WTC11 (cell line): ENCODE measurements around the gene CNGA2. TPM values are rescaled to one million over a fixed set of nuclear protein-coding genes. Genes with fewer than 3 reads are reported as not detected.

Experiments
- ATAC-seq: fragments of 200-7000 bp; cut with Tn5 transposase; 2 replicates; pipeline ENCODE4 v1.10.0; 2021; ENCODE audit warnings: mild to moderate bottlenecking, moderate library complexity
- CTCF ChIA-PET: fragments of 300-600 bp; sonication (Branson Sonifier 250); formaldehyde crosslinking; loops from one replicate; lab custom pipeline; 2021; ENCODE audit warnings: antibody characterized with exemption; lab: Charles Lee
- POLR2A ChIA-PET: fragments of 350-600 bp; sonication (Branson Sonifier 250); formaldehyde crosslinking; loops from one replicate; lab custom pipeline; 2021; ENCODE audit warnings: antibody characterized with exemption; lab: Charles Lee
- DNase-seq: peaks from one replicate; pipeline ENCODE4 v3.0.0; 2021; ENCODE audit warnings: low spot score
- H3K27ac Mint-ChIP-seq: 2 replicates; pipeline ENCODE4 v1.8.0; 2021; ENCODE audit warnings: mixed read lengths
- H3K27me3 Mint-ChIP-seq: 2 replicates; pipeline ENCODE4 v1.8.0; 2021; ENCODE audit warnings: low read depth, mild to moderate bottlenecking, moderate library complexity, mixed read lengths
- H3K36me3 Mint-ChIP-seq: 2 replicates; pipeline ENCODE4 v1.8.0; 2021; ENCODE audit warnings: mixed read lengths
- H3K4me1 Mint-ChIP-seq: 2 replicates; pipeline ENCODE4 v1.8.0; 2022; ENCODE audit warnings: mixed read lengths
- H3K4me3 Mint-ChIP-seq: 2 replicates; pipeline ENCODE4 v1.8.0; 2021; ENCODE audit warnings: mild to moderate bottlenecking, moderate library complexity, mixed read lengths
- H3K9me3 Mint-ChIP-seq: 2 replicates; pipeline ENCODE4 v1.8.0; 2021; ENCODE audit warnings: mixed read lengths
- CTCF ChIP-seq: fragments of 200-600 bp; IDR thresholded peaks from 2 replicates; pipeline ENCODE4 v1.8.0; 2022; ENCODE audit warnings: antibody characterized with exemption
- E2F5 ChIP-seq: sonication (generic); formaldehyde crosslinking; IDR thresholded peaks from 2 replicates; pipeline ENCODE4 v1.8.1; 2022; ENCODE audit warnings: mild to moderate bottlenecking, moderate library complexity, missing genetic modification reagents
- ETV6 ChIP-seq: sonication (generic); formaldehyde crosslinking; IDR thresholded peaks from 2 replicates; pipeline ENCODE4 v1.8.1; 2022; ENCODE audit warnings: mild to moderate bottlenecking, missing genetic modification reagents
- FOXJ3 ChIP-seq: sonication (generic); formaldehyde crosslinking; IDR thresholded peaks from 2 replicates; pipeline ENCODE4 v1.9.0; 2021; ENCODE audit warnings: missing genetic modification reagents, mild to moderate bottlenecking, borderline replicate concordance
- FOXP4 ChIP-seq: sonication (generic); formaldehyde crosslinking; IDR thresholded peaks from 2 replicates; pipeline ENCODE4 v1.8.0; 2022; ENCODE audit warnings: mild to moderate bottlenecking, missing genetic modification reagents
- GABPB1 ChIP-seq: sonication (generic); formaldehyde crosslinking; IDR thresholded peaks from 2 replicates; pipeline ENCODE4 v1.8.1; 2023; ENCODE audit warnings: mild to moderate bottlenecking, missing genetic modification reagents
- MXD4 ChIP-seq: fragments of 250-450 bp; sonication (Bioruptor Pico); IDR thresholded peaks from 2 replicates; pipeline ENCODE4 v1.8.0; 2021; ENCODE audit warnings: mild to moderate bottlenecking, moderate library complexity, borderline replicate concordance
- SOX15 ChIP-seq: fragments of 250-450 bp; sonication (Bioruptor Pico); IDR thresholded peaks from 2 replicates; pipeline ENCODE4 v1.9.0; 2021; ENCODE audit warnings: mild to moderate bottlenecking
- TP53 ChIP-seq: sonication (generic); formaldehyde crosslinking; IDR thresholded peaks from 2 replicates; pipeline ENCODE4 v1.8.1; 2023; ENCODE audit warnings: mild to moderate bottlenecking, missing genetic modification reagents
- USF1 ChIP-seq: sonication (generic); formaldehyde crosslinking; IDR thresholded peaks from 2 replicates; pipeline ENCODE4 v1.8.0; 2022; ENCODE audit warnings: mild to moderate bottlenecking, missing genetic modification reagents
- ZBTB43 ChIP-seq: sonication (generic); formaldehyde crosslinking; IDR thresholded peaks from 2 replicates; pipeline ENCODE4 v1.8.1; 2023; ENCODE audit warnings: mild to moderate bottlenecking, missing genetic modification reagents
- ZNF121 ChIP-seq: sonication (generic); formaldehyde crosslinking; IDR thresholded peaks from 2 replicates; pipeline ENCODE4 v1.8.0; 2023; ENCODE audit warnings: missing genetic modification reagents
- ZNF232 ChIP-seq: sonication (generic); formaldehyde crosslinking; IDR thresholded peaks from 2 replicates; pipeline ENCODE4 v1.8.0; 2022; ENCODE audit warnings: mild to moderate bottlenecking, missing genetic modification reagents
- ZNF423 ChIP-seq: fragments of 250-450 bp; sonication (Bioruptor Pico); IDR thresholded peaks from 2 replicates; pipeline ENCODE4 v2.1.2; 2022; ENCODE audit warnings: mild to moderate bottlenecking, moderate library complexity
- ZNF512 ChIP-seq: sonication (generic); formaldehyde crosslinking; IDR thresholded peaks from 2 replicates; pipeline ENCODE4 v1.8.1; 2022; ENCODE audit warnings: missing genetic modification reagents, borderline replicate concordance
- ZSCAN18 ChIP-seq: fragments of 250-450 bp; sonication (Bioruptor Pico); IDR thresholded peaks from 2 replicates; pipeline ENCODE4 v2.1.2; 2022; ENCODE audit warnings: mild to moderate bottlenecking, moderate library complexity
- total RNA-seq: library from RNA; stranded (reverse); gene quantifications from 3 replicates; pipeline ENCODE4 v1.2.3, GENCODE V29; 2021

The CNGA2 gene
- total RNA-seq, 1 experiment from 2014 or later = not detected

GRCh38 chrX:151725338-151725614, 9.3 kb upstream of the CNGA2 start (continued):
- TF ChIP-seq CTCF (no peak), ZSCAN18 (CRISPR knock-in tag) (no peak), ZBTB43 (CRISPR knock-in tag) (no peak), ZNF423 (CRISPR knock-in tag) (no peak), ZNF232 (no peak)

GRCh38 chrX:151726751-151727150, 7.8 kb upstream of the CNGA2 start:
- H3K36me3 Mint-ChIP-seq = no peaks in the 10 kb centered on the region
- peaks cover 19% of the 10 kb centered on the region for H3K4me1 Mint-ChIP-seq
- no peak overlapping the region for H3K27ac Mint-ChIP-seq
- no peak for ATAC-seq
- H3K4me3 Mint-ChIP-seq = no peak overlapping the region
- DNase-seq = no peak
- H3K9me3 Mint-ChIP-seq = no peaks in the 10 kb centered on the region
- H3K27me3 Mint-ChIP-seq = peaks cover 4% of the 10 kb centered on the region; the same call in 1 of the 2 replicates
- CTCF ChIA-PET = interaction anchor here (1.5 to 3.4 kb wide), 2 partner anchors 12 to 1094 kb away, joined by 5 to 9 read pairs; no protein-coding TSS in a partner anchor
- POLR2A ChIA-PET = no interaction called here
- no peak for TF ChIP-seq MXD4 (CRISPR knock-in tag)
- TF ChIP-seq USF1 (CRISPR knock-in tag) = no peak
- TF ChIP-seq GABPB1 = no peak

GRCh38 chrX:151727346-151727745, 7.2 kb upstream of the CNGA2 start:
- no peak for ATAC-seq
- Mint-ChIP-seq H3K27me3 (peaks cover 3% of the 10 kb centered on the region; the same call in 1 of the 2 replicates), H3K36me3 (no peaks in the 10 kb centered on the region), H3K27ac (no peak overlapping the region)
- DNase-seq = no peak
- CTCF ChIA-PET = interaction anchor here (0.7 to 3.4 kb wide), 3 partner anchors 13 to 1094 kb away, joined by 3 to 9 read pairs (median 5); no protein-coding TSS in a partner anchor
- TF ChIP-seq ZNF121 (CRISPR knock-in tag) (no peak), ETV6 (CRISPR knock-in tag) (no peak), FOXJ3 (CRISPR knock-in tag) (no peak), SOX15 (CRISPR knock-in tag) (no peak)
- TF ChIP-seq, all 79 proteins: peak for 0
- Mint-ChIP-seq H3K4me1 (peaks cover 18% of the 10 kb centered on the region), H3K9me3 (no peaks in the 10 kb centered on the region), H3K4me3 (no peak overlapping the region)
- POLR2A ChIA-PET = no interaction called here

- 0 out of 2 replicates have a peak, but pooled peaks cover 2% of the 10 kb centered on the region for H3K9me3 Mint-ChIP-seq
- ATAC-seq = no peak
- no peaks in the 10 kb centered on the region for H3K36me3 Mint-ChIP-seq
- no peak for DNase-seq
- no peaks in the 10 kb centered on the region for H3K27me3 Mint-ChIP-seq
- no peak overlapping the region for H3K27ac Mint-ChIP-seq
- H3K4me1 Mint-ChIP-seq = peaks cover 8% of the 10 kb centered on the region; the same call in 1 of the 2 replicates
- H3K4me3 Mint-ChIP-seq = no peak overlapping the region
- POLR2A ChIA-PET = no interaction called here
- TF ChIP-seq CTCF = no peak
- TF ChIP-seq TP53 = no peak
- no peak for TF ChIP-seq ZNF232
- no peak for TF ChIP-seq ZNF512 (CRISPR knock-in tag)
- no peak for TF ChIP-seq FOXP4
- no peak for TF ChIP-seq E2F5 (CRISPR knock-in tag)
- TF ChIP-seq, all 79 proteins: peak for 0
- CTCF ChIA-PET = no interaction called here
Observed at GRCh38 chrX:151729056-151729725, 5.4 kb upstream of the CNGA2 start.
